ENCODE results near the gene CA12. TPM values are rescaled to one million over a fixed set of nuclear protein-coding genes. Genes with fewer than 3 reads are reported as not detected.

CA12 gene
- total RNA-seq, 2 experiments from 2014 or later, result 0.07 to 0.10 TPM

DNA sequence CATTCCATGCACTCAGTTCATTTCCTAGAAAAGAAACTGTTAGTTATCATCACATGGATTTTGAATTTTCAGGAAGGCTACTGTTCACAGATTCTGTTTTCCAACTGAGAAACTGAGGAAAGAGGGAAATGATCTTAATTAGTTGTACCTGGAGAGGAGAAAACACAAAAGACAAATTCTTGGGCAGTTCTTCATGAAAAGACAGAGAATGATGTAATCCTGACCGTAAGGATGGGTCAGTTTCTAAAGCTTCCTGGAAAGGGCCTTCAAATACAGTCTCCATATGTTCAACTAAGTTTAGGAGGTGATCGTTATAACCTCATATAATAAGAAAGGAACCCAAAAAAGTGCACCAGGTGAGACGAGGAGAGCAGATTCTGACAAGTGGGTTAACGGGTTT, 44.6 kb downstream of the CA12 start:
- no peaks in the 10 kb centered on the region for H3K36me3 Mint-ChIP-seq
- no peaks in the 10 kb centered on the region for H3K27me3 Mint-ChIP-seq
- no peak for DNase-seq
- H3K27ac Mint-ChIP-seq, result no peak overlapping the region
- no peaks in the 10 kb centered on the region for H3K4me1 Mint-ChIP-seq (ENCODE audit: low read depth)
- no peak overlapping the region for H3K4me3 Mint-ChIP-seq
- ChIA-PET POLR2A (no interaction called here), CTCF (no interaction called here)
- intact Hi-C loops (cut with micrococcal nuclease), result no loop called here
- no peaks in the 10 kb centered on the region for H3K9me3 Mint-ChIP-seq

DNA sequence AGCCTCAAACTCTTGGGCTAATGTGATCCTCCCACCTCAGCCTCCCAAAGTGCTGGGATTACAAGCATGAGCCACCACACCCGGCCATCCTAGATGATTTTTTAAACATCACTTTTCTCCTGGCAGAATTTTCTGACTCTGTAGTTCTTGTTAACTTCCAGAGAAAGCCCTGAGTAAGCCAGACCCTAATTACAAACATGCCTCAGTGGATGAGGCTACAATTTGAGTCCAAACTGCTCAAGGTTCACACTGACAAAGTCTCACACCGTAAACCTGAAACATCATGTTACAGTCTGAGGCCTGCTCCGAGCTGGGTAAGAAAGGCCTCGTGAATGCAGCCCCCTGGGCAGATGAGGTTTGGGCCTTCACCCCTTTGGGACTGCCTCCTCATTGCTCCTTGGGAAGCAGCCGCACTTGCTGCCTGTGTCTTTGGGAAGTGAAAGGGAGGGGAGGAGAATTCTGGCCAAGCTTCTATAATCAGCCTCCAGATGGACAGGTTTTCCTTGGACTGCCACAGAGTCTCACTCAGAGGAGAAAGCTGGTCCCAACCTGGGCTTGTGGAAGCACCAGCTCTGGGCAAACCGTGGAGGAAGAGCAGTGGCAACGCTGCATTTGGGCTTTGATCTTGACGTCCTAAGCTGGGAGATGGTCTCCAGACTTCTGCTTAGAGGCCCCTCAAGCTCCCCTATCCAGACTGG, 46.0 kb downstream of the CA12 start:
- Mint-ChIP-seq H3K4me3 (no peak overlapping the region), H3K9me3 (no peaks in the 10 kb centered on the region), H3K4me1 (ENCODE audit: low read depth) (no peaks in the 10 kb centered on the region), H3K27me3 (no peaks in the 10 kb centered on the region), H3K27ac (no peak overlapping the region), H3K36me3 (no peaks in the 10 kb centered on the region)
- DNase-seq, result no peak
- CTCF ChIA-PET, result no interaction called here
- intact Hi-C loops (cut with micrococcal nuclease), result no loop called here
- POLR2A ChIA-PET, result no interaction called here

- H3K27me3 Mint-ChIP-seq, result no peaks in the 10 kb centered on the region
- H3K4me1 Mint-ChIP-seq (ENCODE audit: low read depth), result no peaks in the 10 kb centered on the region
- no peak overlapping the region for H3K27ac Mint-ChIP-seq
- H3K4me3 Mint-ChIP-seq, result no peak overlapping the region
- no peak for DNase-seq
- intact Hi-C loops (cut with micrococcal nuclease), result no loop called here
- ChIA-PET CTCF (no interaction called here), POLR2A (no interaction called here)
- H3K9me3 Mint-ChIP-seq, result no peaks in the 10 kb centered on the region
- H3K36me3 Mint-ChIP-seq, result no peaks in the 10 kb centered on the region
Measured at GRCh38 chr15:63334821-63335220, 46.8 kb downstream of the CA12 start.

DNA sequence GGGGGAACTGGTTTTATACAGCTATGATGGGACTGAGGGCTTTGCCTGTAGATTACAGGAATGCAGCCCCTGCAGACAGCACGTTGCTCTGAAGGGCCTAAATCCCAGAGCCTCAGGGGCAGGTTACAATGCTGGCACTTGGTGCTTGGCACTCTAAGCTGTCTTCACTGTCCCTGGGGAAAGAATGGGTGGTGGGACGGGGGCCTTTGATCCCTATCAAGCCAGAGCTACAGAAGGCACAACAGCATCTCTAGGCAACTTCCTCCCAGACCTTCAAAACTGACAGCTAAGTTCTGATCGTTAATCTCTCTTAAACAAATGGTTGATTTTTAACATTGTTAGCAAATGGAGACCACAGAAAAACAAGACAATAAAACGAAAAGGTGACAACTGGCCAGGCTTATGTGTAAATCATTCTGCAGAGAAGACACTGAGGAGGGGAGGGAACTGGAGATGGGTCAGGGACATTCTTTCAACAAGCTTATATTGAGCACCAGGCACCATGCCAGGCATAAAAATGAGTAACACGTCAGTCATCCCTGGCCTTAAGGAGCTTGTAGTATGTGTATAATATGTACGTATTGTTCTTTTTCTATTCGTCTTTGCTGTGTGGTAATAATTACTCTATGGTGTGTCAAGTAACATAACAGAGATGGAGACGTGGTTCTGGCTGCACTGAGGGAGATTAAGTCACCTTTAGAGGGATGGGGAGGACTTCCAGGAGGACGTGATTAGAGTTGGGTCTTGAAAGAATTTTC, 49.1 kb downstream of the CA12 start:
- intact Hi-C loops (cut with micrococcal nuclease), result no loop called here
- H3K9me3 Mint-ChIP-seq, result no peaks in the 10 kb centered on the region

DNA sequence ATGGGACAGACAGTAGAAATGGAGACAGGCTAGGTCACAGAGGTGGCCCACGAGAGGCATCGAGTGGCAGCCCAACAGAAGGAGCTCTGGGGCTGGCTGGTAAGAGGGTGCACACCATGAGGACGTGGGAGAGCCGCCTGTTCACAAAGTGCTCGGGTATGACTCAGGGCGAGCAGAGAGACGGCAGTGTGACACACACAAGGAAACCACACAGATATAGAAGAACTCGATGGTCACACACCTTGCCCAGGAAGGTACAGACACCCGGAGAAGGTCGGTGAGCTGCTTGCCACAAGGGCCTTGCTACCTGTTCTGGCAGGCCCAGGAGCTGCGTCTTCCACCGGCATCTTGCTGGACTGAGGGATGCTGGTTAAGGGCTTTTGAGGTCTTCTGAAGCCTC, 50.2 kb downstream of the CA12 start:
- H3K9me3 Mint-ChIP-seq, result no peaks in the 10 kb centered on the region
- H3K27ac Mint-ChIP-seq, result no peak overlapping the region
- no peaks in the 10 kb centered on the region for H3K36me3 Mint-ChIP-seq
- intact Hi-C loops (cut with micrococcal nuclease), result no loop called here
- no peak overlapping the region for H3K4me3 Mint-ChIP-seq
- POLR2A ChIA-PET, result no interaction called here
- peak; percentile 42 for DNase-seq
- H3K27me3 Mint-ChIP-seq, result no peaks in the 10 kb centered on the region
- no peaks in the 10 kb centered on the region for H3K4me1 Mint-ChIP-seq (ENCODE audit: low read depth)
- CTCF ChIA-PET, result interaction anchor here (0.6 to 1.1 kb wide), 2 partner anchors 9 to 52 kb away, joined by 3 to 4 read pairs; no protein-coding TSS in a partner anchor

More for the DNA sequence above, 49.1 kb downstream of the CA12 start:
- Mint-ChIP-seq H3K4me3 (no peak overlapping the region), H3K36me3 (no peaks in the 10 kb centered on the region), H3K27ac (no peak overlapping the region), H3K27me3 (no peaks in the 10 kb centered on the region), H3K4me1 (ENCODE audit: low read depth) (no peaks in the 10 kb centered on the region)
- ChIA-PET CTCF (interaction anchor here (1.1 kb wide), 1 partner anchor 8 kb away, joined by 4 read pairs; no protein-coding TSS in a partner anchor), POLR2A (no interaction called here)
- no peak for DNase-seq

- Mint-ChIP-seq H3K27me3 (no peaks in the 10 kb centered on the region), H3K4me1 (ENCODE audit: low read depth) (no peaks in the 10 kb centered on the region), H3K9me3 (no peaks in the 10 kb centered on the region), H3K36me3 (no peaks in the 10 kb centered on the region), H3K4me3 (no peak overlapping the region), H3K27ac (no peak overlapping the region)
- ChIA-PET POLR2A (no interaction called here), CTCF (no interaction called here)
- intact Hi-C loops (cut with micrococcal nuclease), result no loop called here
- no peak for DNase-seq
Measured at GRCh38 chr15:63330926-63331325, 50.7 kb downstream of the CA12 start.

DNA sequence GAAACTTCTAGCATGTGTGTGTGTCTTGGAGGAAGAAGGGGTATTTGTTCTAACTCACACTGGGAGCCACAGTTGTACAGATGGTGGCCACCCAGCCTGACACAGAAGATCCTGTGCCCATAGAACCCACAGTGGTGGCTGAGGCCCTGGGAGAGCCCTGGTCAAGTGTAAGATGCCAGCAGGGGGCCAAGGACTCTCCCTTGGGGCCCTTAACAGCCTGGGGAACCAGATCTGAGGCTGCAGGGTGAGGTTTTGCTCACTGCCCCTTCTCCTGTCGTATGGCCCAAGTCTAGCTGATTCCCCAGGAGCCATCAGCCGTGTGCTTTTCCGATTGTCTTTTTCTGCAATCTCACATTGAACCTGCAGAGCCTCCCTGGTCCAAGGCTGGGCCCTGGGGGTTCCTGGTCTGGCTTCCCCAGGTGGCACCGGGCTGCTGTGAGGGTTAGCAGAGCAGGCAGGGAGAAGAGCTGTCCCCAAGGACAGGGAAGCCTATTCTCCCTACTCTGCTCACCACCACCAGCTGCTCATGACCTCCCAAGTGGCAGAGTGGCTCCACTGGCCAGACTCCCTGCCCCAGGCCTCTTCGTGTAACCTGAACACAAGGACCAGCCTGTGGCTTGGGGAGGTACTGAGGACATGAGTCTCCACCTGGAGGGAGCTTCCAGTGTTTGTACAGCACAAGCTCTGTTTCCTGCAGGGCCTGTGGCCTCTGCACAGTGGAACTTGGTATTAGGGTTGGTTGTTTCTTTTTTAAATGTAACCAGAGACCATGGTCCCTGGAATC, 51.9 kb downstream of the CA12 start:
- CTCF ChIA-PET, result no interaction called here
- H3K27ac Mint-ChIP-seq, result no peak overlapping the region
- POLR2A ChIA-PET, result no interaction called here

DNA sequence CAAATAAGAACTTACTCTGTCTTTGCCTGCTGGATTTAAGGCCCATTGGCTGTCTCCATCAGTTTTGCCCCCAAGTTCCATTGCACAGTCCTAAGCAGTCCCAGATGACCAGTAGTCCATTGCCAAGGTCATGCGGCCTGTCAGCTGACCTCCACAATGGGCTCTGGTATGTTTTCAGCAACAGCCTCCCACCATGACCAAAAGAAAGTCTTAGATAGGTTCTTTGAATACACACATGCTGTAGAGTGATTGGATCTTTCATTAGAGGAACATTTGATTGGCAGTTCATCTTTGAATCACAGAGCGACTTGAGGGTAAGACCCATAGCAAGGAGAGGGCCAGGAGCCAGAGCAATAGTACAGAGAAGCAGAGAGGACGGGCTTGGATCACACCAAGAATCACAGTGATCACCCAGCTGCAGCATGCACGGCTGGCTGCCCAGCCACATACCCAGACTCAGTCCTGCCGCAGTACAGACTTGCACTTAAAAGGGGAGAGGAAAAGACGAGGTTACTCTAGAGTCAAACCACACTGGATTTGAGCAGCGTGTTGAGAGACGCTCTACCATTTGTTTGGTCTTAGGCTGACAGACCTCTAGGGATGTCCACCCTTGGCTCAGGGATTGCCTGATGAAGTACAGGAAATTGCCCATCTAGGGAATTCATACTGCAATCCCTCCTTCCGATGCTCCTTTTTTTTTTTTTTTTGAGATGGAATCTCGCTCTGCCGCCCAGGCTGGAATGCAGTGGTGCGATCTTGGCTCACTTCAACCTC, 53.8 kb downstream of the CA12 start:
- intact Hi-C loops (cut with micrococcal nuclease), result loop anchor here (5.0 kb wide), 1 partner anchor 44 kb away; no protein-coding TSS in a partner anchor
- ChIA-PET POLR2A (interaction anchor here (0.7 kb wide), 1 partner anchor 869 kb away, joined by 3 read pairs; no protein-coding TSS in a partner anchor), CTCF (interaction anchor here (0.6 kb wide), 1 partner anchor 21 kb away, joined by 3 read pairs; no protein-coding TSS in a partner anchor)
- H3K36me3 Mint-ChIP-seq, result no peaks in the 10 kb centered on the region
- H3K9me3 Mint-ChIP-seq, result no peaks in the 10 kb centered on the region
- H3K27me3 Mint-ChIP-seq, result no peaks in the 10 kb centered on the region
- H3K27ac Mint-ChIP-seq, result no peak overlapping the region
- no peak for DNase-seq
- peaks cover 6% of the 10 kb centered on the region for H3K4me1 Mint-ChIP-seq (ENCODE audit: low read depth)
- no peak overlapping the region for H3K4me3 Mint-ChIP-seq

More for the DNA sequence above, 51.9 kb downstream of the CA12 start:
- no peaks in the 10 kb centered on the region for H3K9me3 Mint-ChIP-seq
- H3K36me3 Mint-ChIP-seq, result no peaks in the 10 kb centered on the region
- intact Hi-C loops (cut with micrococcal nuclease), result loop anchor here (5.0 kb wide), 1 partner anchor 43 kb away; no protein-coding TSS in a partner anchor
- no peak overlapping the region for H3K4me3 Mint-ChIP-seq
- no peaks in the 10 kb centered on the region for H3K27me3 Mint-ChIP-seq
- H3K4me1 Mint-ChIP-seq (ENCODE audit: low read depth), result peaks cover 3% of the 10 kb centered on the region
- DNase-seq, result no peak

DNA sequence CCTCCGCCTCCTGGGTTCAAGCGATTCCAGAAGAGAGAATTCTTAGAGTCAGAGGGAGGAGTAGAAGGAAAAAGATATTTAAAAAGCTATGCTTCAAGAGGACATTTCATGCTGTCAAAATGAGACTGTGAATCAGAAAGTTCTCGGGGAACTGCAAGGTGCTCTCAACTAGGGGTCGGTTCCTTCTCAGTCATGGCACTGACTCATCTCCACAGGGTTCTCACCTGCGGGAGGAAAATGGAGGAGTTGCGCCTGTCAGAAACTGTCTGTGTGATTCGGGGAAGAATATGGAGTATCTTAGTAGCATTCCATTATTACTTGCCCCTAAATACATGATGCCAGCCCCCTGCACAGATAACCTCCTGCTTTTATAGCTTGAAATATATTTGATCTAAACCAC, 56.9 kb downstream of the CA12 start:
- CTCF ChIA-PET, result interaction anchor here (1.0 kb wide), 1 partner anchor 36 kb away, joined by 3 read pairs; no protein-coding TSS in a partner anchor
- H3K4me3 Mint-ChIP-seq, result no peak overlapping the region
- intact Hi-C loops (cut with micrococcal nuclease), result loop anchor here (5.0 kb wide), 1 partner anchor 48 kb away; no protein-coding TSS in a partner anchor

GRCh38 chr15:63323798-63324563, 57.7 kb downstream of the CA12 start:
- ChIA-PET POLR2A (no interaction called here), CTCF (interaction anchor here (1.0 kb wide), 1 partner anchor 35 kb away, joined by 3 read pairs; no protein-coding TSS in a partner anchor)
- no peaks in the 10 kb centered on the region for H3K36me3 Mint-ChIP-seq
- no peak overlapping the region for H3K4me3 Mint-ChIP-seq
- no peak overlapping the region for H3K27ac Mint-ChIP-seq
- no peaks in the 10 kb centered on the region for H3K27me3 Mint-ChIP-seq
- DNase-seq, result peak; percentile 24
- intact Hi-C loops (cut with micrococcal nuclease), result no loop called here
- H3K4me1 Mint-ChIP-seq (ENCODE audit: low read depth), result peaks cover 6% of the 10 kb centered on the region
- H3K9me3 Mint-ChIP-seq, result no peaks in the 10 kb centered on the region

More for the DNA sequence above, 56.9 kb downstream of the CA12 start:
- peaks cover 6% of the 10 kb centered on the region for H3K4me1 Mint-ChIP-seq (ENCODE audit: low read depth)
- POLR2A ChIA-PET, result no interaction called here
- H3K27me3 Mint-ChIP-seq, result no peaks in the 10 kb centered on the region
- no peaks in the 10 kb centered on the region for H3K9me3 Mint-ChIP-seq
- H3K36me3 Mint-ChIP-seq, result no peaks in the 10 kb centered on the region
- peak; percentile 49 for DNase-seq
- H3K27ac Mint-ChIP-seq, result no peak overlapping the region

- CTCF ChIA-PET, result no interaction called here
- DNase-seq, result no peak
- H3K9me3 Mint-ChIP-seq, result no peaks in the 10 kb centered on the region
- peaks cover 6% of the 10 kb centered on the region for H3K4me1 Mint-ChIP-seq (ENCODE audit: low read depth)
- intact Hi-C loops (cut with micrococcal nuclease), result no loop called here
- H3K27me3 Mint-ChIP-seq, result no peaks in the 10 kb centered on the region
- H3K36me3 Mint-ChIP-seq, result no peaks in the 10 kb centered on the region
- H3K4me3 Mint-ChIP-seq, result no peak overlapping the region
- POLR2A ChIA-PET, result no interaction called here
- no peak overlapping the region for H3K27ac Mint-ChIP-seq
Measured at GRCh38 chr15:63322541-63322940, 59.1 kb downstream of the CA12 start.
